ENCODE data around the gene ICAM1.

ICAM1 gene

GRCh38 chr19:10321417-10321797 is 50.5 kb downstream of the ICAM1 start:
- DNase-seq (ENCODE audit: low read depth in 3 of 3, low spot score in 1 of 3), result no peak

- no peak for DNase-seq (ENCODE audit: low read depth in 3 of 3, low spot score in 1 of 3)
Measured at GRCh38 chr19:10321874-10322835, 51.2 kb downstream of the ICAM1 start.

GRCh38 chr19:10325732-10326131 is 54.8 kb downstream of the ICAM1 start:
- no peak for DNase-seq (ENCODE audit: low read depth in 3 of 3, low spot score in 1 of 3)

- no peak for DNase-seq (ENCODE audit: low read depth in 3 of 3, low spot score in 1 of 3)
Measured at GRCh38 chr19:10327793-10328192, 56.9 kb downstream of the ICAM1 start.

- DNase-seq (ENCODE audit: low read depth in 3 of 3, low spot score in 1 of 3), result no peak
Measured at GRCh38 chr19:10328558-10329429, 57.9 kb downstream of the ICAM1 start.

- no peak for DNase-seq (ENCODE audit: low read depth in 3 of 3, low spot score in 1 of 3)
Measured at GRCh38 chr19:10329555-10329954, 58.6 kb downstream of the ICAM1 start.

GRCh38 chr19:10332158-10332964 is 61.4 kb downstream of the ICAM1 start:
- DNase-seq (ENCODE audit: low read depth in 3 of 3, low spot score in 1 of 3), result no peak

- peak; percentile 94 to 96 (median 95) for DNase-seq (ENCODE audit: low read depth in 3 of 3, low spot score in 1 of 3)
Measured at GRCh38 chr19:10332965-10333757, 62.2 kb downstream of the ICAM1 start, which contains the start of gene RAVER1. RAVER1 (minus strand) TSS chr19:10333529; CDS start chr19:10333507, 22 bp downstream.

- DNase-seq (ENCODE audit: low read depth in 3 of 3, low spot score in 1 of 3), result no peak
Measured at GRCh38 chr19:10333758-10334587, 63.1 kb downstream of the ICAM1 start.

GRCh38 chr19:10334588-10335351 is 63.9 kb downstream of the ICAM1 start:
- no peak for DNase-seq (ENCODE audit: low read depth in 3 of 3, low spot score in 1 of 3)

GRCh38 chr19:10335352-10335985 is 64.5 kb downstream of the ICAM1 start:
- no peak for DNase-seq (ENCODE audit: low read depth in 3 of 3, low spot score in 1 of 3)
